HAP-1 (cell line): ENCODE results near the gene AFF4.

Source experiments
- DNase-seq, 2 experiments: peaks; one replicate each; pipeline ENCODE4 v3.0.0-alpha.2; 2016 to 2020; ENCODE audit warnings: low spot score in 2 of 2
- H3K27me3 ChIP-seq: fragments of 250-450 bp; sonication (Bioruptor Pico); 2 replicates; pipeline ENCODE4 v1.5.1; 2020; ENCODE audit warnings: low read depth, mild to moderate bottlenecking, moderate library complexity
- H3K36me3 ChIP-seq: fragments of 250-450 bp; sonication (Bioruptor Pico); replicated peaks from 2 replicates; pipeline ENCODE4 v1.5.1; 2020; ENCODE audit warnings: mild to moderate bottlenecking
- H3K4me1 ChIP-seq: fragments of 250-450 bp; sonication (Bioruptor Pico); 2 replicates; pipeline ENCODE4 v1.5.1; 2020; ENCODE audit warnings: mild to moderate bottlenecking
- H3K4me3 ChIP-seq: fragments of 250-450 bp; sonication (Bioruptor Pico); 2 replicates; pipeline ENCODE4 v1.5.1; 2020; ENCODE audit warnings: mild to moderate bottlenecking, moderate library complexity
- H3K9me3 ChIP-seq: fragments of 250-450 bp; sonication (Bioruptor Pico); 2 replicates; pipeline ENCODE4 v1.5.1; 2020; ENCODE audit warnings: mild to moderate bottlenecking, moderate library complexity
- in situ Hi-C: fragments of 300-500 bp; cut with MboI; formaldehyde crosslinking; loops from 3 replicates; pipeline ENCODE4 v1.14.3; 2020; ENCODE audit warnings: low sequenced_read_pairs, inconsistent platforms, mixed read lengths

AFF4 gene

DNA sequence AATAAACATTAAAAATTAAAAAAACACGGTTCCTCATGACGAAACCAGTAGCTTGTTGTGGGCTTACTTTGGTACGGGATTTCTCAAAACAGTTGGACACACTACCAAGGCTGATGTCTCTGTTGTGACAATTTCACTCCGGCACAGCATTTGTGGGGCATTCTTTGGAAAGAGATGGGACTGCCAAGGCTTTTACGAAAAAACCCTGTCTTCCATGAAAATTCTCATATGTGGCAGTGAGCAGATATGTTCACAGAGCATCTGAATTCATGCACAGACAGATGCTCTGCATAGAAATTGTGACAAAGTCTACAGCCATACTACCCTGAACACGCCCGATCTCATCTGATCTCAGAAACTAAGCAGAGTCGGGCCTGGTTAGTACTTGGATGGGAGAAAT is 115.2 kb downstream of the AFF4 start:
- Histone ChIP-seq H3K9me3 (no peaks in the 10 kb centered on the region), H3K27me3 (no peaks in the 10 kb centered on the region), H3K4me3 (no peak overlapping the region), H3K4me1 (peaks cover 16% of the 10 kb centered on the region), H3K36me3 (no peaks in the 10 kb centered on the region)
- in situ Hi-C loops, result no loop called here
- DNase-seq, result no peak

GRCh38 chr5:132841305-132841704 is 122.1 kb downstream of the AFF4 start:
- Histone ChIP-seq H3K36me3 (no peaks in the 10 kb centered on the region), H3K4me3 (no peak overlapping the region), H3K4me1 (no peaks in the 10 kb centered on the region), H3K27me3 (no peaks in the 10 kb centered on the region), H3K9me3 (no peaks in the 10 kb centered on the region; the same call in 1 of the 2 replicates)
- DNase-seq, result no peak
- in situ Hi-C loops, result no loop called here

DNA sequence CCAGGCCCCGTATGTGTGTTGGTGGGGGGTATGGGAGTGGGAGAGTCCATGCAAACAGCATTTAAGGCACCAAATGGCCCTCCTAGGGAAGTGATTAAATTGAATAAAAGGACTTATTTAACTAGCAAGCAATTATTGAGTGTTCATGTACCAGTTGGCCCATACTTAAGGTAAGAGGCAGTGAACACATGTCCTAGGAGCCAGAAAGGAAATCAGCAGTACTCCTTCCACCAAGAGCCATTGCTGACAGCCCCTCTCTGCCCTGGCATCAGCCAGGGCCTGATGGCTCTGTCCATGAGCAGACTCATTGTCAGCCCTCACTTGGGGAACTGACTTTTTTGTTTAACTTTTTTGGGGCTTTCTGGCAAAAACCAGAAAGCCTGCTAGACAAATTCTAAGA is 122.5 kb downstream of the AFF4 start:
- no peak for DNase-seq
- no peak overlapping the region for H3K4me3 ChIP-seq
- H3K27me3 ChIP-seq, result no peaks in the 10 kb centered on the region
- H3K36me3 ChIP-seq, result no peaks in the 10 kb centered on the region
- no peaks in the 10 kb centered on the region; the same call in 1 of the 2 replicates for H3K9me3 ChIP-seq
- H3K4me1 ChIP-seq, result no peaks in the 10 kb centered on the region
- in situ Hi-C loops, result no loop called here

DNA sequence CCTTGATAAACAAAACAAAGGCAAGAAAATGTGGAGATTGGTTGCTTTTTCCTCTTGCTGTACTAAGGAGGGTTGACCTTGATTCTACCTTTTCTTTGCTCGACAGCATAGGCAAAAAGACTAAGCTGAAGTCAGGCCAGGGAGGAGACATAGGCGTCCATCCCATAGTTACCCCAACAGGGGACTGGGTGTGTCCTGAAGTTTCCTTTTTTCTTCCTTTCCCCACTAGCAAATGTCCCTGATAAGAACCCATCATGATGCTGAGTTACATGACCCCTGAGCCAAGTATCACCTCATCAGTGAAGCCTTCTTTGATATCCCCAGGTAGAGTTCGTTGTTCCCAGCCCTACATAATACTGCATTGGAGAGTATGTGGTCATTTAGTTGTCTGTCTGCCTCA is 123.1 kb downstream of the AFF4 start:
- Histone ChIP-seq H3K27me3 (no peaks in the 10 kb centered on the region), H3K36me3 (no peaks in the 10 kb centered on the region), H3K9me3 (no peaks in the 10 kb centered on the region; the same call in 1 of the 2 replicates), H3K4me3 (no peak overlapping the region), H3K4me1 (no peaks in the 10 kb centered on the region)
- in situ Hi-C loops, result no loop called here
- no peak for DNase-seq

DNA sequence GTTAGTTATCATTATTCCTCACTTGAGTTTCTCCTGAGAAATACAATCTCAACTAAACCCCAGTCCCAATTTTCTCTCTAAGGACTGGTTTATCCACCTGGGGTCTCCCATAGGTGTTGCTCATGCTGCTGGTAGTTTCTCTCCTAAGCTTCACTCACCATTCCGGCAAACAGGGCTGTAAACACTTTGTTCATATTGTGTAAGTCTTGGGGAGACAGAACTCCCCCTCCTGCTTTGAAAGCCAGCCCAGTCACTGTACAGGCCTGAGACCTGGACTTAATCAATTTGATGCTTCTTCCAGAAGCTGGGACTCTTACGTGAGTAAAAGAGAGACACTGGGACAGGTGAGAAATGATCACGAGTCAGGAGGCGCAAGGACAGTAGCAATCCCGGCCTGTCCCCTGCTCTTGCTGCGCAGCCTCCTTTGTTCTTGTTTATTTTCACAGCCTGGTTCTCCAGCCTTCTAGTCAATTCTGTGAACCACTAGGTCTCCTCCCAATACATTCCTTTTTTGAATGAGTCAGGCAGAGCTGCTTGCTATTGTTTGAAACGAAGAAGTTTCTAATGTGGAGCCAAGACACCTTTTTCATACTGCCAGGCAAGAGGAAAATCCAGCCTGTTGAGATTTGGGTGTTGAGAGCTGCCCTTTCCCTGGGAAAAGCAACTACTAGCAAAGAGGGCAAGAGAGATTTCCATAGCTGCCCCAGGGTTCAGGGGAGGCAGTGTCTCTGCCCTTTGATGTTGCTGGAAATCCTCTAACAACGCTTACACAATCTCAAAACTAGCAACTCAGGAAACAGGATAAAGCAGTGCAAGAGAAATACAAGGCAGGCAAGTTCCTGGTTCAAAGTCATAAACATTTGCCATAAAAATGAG is 123.8 kb downstream of the AFF4 start:
- in situ Hi-C loops, result no loop called here
- DNase-seq, result no peak
- Histone ChIP-seq H3K9me3 (no peaks in the 10 kb centered on the region; the same call in 1 of the 2 replicates), H3K27me3 (no peaks in the 10 kb centered on the region), H3K36me3 (no peaks in the 10 kb centered on the region), H3K4me3 (no peak overlapping the region), H3K4me1 (no peaks in the 10 kb centered on the region)

DNA sequence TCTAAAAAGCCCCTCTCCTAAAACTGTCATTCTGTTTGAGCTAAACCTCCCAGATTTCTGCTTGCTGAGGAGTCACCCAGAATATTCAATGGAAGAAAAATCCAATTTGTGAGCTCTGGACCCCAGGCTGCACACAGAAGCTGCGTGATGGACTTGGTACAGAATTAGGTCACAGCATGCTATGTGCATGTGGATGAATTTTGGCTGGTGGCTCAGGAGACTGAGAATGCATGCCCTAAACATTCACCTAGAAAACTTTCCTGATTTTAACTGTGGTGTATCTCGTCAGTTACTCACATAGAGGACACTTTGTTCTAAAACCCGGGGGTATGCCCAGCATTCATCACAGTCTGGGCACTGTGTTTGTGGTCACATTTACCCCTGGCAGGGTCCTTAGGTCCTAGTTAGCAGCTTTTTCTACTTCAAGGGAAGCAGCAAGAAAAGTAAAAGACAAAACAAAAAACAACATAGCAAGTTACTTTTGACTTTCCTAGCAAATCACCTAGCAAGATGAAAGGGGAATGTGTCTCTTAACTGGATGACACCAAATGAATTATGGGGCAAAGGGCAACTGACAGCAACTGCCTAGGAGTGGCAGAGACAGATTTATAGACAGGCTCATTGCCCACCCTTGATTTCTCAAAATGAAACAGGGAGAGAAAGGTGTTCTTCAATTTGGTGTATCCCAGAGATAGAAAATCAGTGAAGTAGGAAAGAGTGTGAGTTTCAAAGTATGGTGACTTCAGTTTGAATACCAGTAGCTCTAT is 124.7 kb downstream of the AFF4 start:
- Histone ChIP-seq H3K36me3 (no peaks in the 10 kb centered on the region), H3K9me3 (no peaks in the 10 kb centered on the region; the same call in 1 of the 2 replicates), H3K4me1 (no peaks in the 10 kb centered on the region), H3K4me3 (no peak overlapping the region), H3K27me3 (no peaks in the 10 kb centered on the region)
- DNase-seq, result no peak
- in situ Hi-C loops, result no loop called here

- Histone ChIP-seq H3K36me3 (no peaks in the 10 kb centered on the region), H3K4me1 (no peaks in the 10 kb centered on the region), H3K27me3 (no peaks in the 10 kb centered on the region), H3K4me3 (no peak overlapping the region), H3K9me3 (no peaks in the 10 kb centered on the region; the same call in 1 of the 2 replicates)
- no peak for DNase-seq
- in situ Hi-C loops, result no loop called here
Observed at GRCh38 chr5:132837868-132838267, 125.6 kb downstream of the AFF4 start.

DNA sequence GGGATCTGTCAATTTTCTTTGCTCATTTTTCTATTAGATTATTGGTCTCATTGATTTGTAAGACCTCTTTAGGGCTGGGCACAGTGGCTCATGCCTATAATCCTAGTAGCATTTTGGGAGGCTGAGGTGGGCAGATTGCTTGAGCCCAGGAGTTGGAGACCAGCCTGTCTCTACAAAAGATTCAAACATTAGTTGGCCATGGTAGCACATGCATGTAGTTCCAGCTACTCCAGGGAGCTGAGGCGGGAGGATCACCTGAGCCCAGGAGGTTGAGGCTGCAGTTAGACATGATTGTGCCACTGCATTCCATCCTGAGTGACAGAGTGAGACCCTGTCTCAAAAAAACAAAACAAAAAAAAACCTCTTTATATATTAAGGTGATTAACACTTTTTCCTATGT is 126.6 kb downstream of the AFF4 start:
- Histone ChIP-seq H3K9me3 (no peaks in the 10 kb centered on the region; the same call in 1 of the 2 replicates), H3K36me3 (no peaks in the 10 kb centered on the region), H3K4me3 (no peak overlapping the region), H3K4me1 (no peaks in the 10 kb centered on the region), H3K27me3 (no peaks in the 10 kb centered on the region)
- DNase-seq, result no peak
- in situ Hi-C loops, result no loop called here

- in situ Hi-C loops, result no loop called here
- Histone ChIP-seq H3K4me1 (peaks cover 6% of the 10 kb centered on the region; the same call in 1 of the 2 replicates), H3K36me3 (no peaks in the 10 kb centered on the region), H3K27me3 (no peaks in the 10 kb centered on the region), H3K9me3 (no peaks in the 10 kb centered on the region; the same call in 1 of the 2 replicates), H3K4me3 (no peak overlapping the region)
- DNase-seq, result no peak
Observed at GRCh38 chr5:132834057-132834456, 129.4 kb downstream of the AFF4 start.

GRCh38 chr5:132832612-132833011 is 130.8 kb downstream of the AFF4 start:
- peaks cover 6% of the 10 kb centered on the region; the same call in 1 of the 2 replicates for H3K4me1 ChIP-seq
- no peak for DNase-seq
- no peaks in the 10 kb centered on the region for H3K36me3 ChIP-seq
- H3K27me3 ChIP-seq, result no peaks in the 10 kb centered on the region
- in situ Hi-C loops, result no loop called here
- no peaks in the 10 kb centered on the region for H3K9me3 ChIP-seq
- H3K4me3 ChIP-seq, result no peak overlapping the region

- peak overlapping the region; percentile 45 for H3K4me3 ChIP-seq
- no peaks in the 10 kb centered on the region for H3K36me3 ChIP-seq
- no peaks in the 10 kb centered on the region for H3K9me3 ChIP-seq
- no peak for DNase-seq
- peaks cover 6% of the 10 kb centered on the region; the same call in 1 of the 2 replicates for H3K4me1 ChIP-seq
- in situ Hi-C loops, result no loop called here
- no peaks in the 10 kb centered on the region for H3K27me3 ChIP-seq
Observed at GRCh38 chr5:132831095-132831860, 132.2 kb downstream of the AFF4 start.

DNA sequence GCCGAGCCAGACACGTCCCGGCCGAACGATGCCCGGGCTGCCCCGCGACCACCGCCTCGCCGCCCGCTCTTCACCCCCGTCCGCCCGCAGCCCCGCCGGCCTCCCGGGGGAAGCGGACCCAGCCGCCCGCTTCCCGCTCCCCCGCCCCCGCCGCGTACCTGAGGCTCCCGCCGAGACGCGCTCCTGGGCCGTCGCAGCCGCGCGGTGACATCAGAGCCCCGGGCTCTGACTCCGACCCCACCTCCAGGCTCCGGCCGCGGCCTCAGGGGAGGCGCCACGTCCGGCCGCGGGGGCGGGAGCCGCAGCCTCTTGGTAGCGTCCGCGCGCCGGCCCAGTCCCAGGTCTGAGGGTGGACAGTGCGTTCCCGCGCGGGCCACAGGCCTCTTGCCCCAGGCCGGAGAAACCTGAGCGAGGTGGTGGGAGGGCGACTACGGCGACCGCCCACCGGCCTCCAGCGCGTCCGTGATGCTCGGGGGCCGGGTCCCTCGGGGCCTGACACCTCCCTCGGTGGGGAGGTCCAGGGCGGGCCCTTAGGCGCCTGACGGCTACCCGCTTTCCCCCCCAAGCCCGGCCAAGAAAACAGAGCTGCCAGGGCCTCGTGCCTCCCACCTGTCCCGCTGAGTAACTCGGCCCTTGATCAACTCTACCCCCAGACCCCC is 132.9 kb downstream of the AFF4 start, which contains the start of gene SHROOM1:
SHROOM1 (minus strand) TSS at position 212 of the 659 bp plus-strand sequence. CDS start 4,507 bp downstream, outside the sequence.
- H3K27me3 ChIP-seq, result no peaks in the 10 kb centered on the region
- peak within 1 kb of the TSS; percentile 45 for H3K4me3 ChIP-seq
- in situ Hi-C loops, result no loop called here
- DNase-seq, result peak in 1 of 2 experiments; percentile 66
- no peaks in the 10 kb centered on the region for H3K36me3 ChIP-seq
- H3K4me1 ChIP-seq, result peaks cover 6% of the 10 kb centered on the region; the same call in 1 of the 2 replicates
- H3K9me3 ChIP-seq, result no peaks in the 10 kb centered on the region
